Measurements from ENCODE around the gene STEAP3. TPM values are rescaled to one million over a fixed set of nuclear protein-coding genes. Genes with fewer than 3 reads are reported as not detected.

The STEAP3 gene
- total and polyA plus RNA-seq, 2 donors (not counting 1 experiment from before 2014, with no cell fraction given) = 13.7 to 28.4 TPM

DNA sequence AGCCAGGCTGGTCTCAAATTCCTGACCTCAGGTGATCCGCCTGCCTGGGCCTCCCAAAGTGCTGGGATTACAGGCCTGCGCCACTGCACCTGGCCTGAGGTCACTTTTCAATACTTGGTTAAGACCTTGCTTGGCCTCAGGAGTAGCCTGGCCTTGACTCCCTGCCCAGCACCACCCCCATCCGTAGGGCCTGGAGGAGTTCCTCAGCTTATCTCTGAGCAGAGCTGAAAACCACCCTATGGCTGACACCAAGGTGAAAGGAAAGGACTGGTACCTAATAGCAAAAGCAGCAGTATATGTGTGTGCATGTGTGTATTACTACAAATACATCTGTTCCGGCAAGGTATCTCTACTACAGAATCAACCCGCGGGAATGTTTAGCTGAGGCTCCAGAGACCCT lies 56.0 kb downstream of the STEAP3 start:
- Histone ChIP-seq H3K9ac (ENCODE audit: insufficient read depth, low read length) (no peak overlapping the region), H3K36me3 (ENCODE audit: control insufficient read depth, insufficient read depth, low read length) (no peaks in the 10 kb centered on the region), H3K9me3 (ENCODE audit: control insufficient read depth, insufficient read depth, low read depth, low read length) (no peaks in the 10 kb centered on the region), H3K4me1 (ENCODE audit: control insufficient read depth, extremely low read depth, insufficient read depth, low read length) (no peaks in the 10 kb centered on the region), H2AFZ (ENCODE audit: low read length) (no peak overlapping the region), H3K27me3 (ENCODE audit: control insufficient read depth, insufficient read depth, low read length) (no peaks in the 10 kb centered on the region), H4K20me1 (ENCODE audit: control insufficient read depth, extremely low read depth, insufficient read depth, low read length) (no peaks in the 10 kb centered on the region), H3K79me2 (ENCODE audit: control insufficient read depth, insufficient read depth, low read length) (no peaks in the 10 kb centered on the region), H3K27ac (ENCODE audit: insufficient read depth, low read length) (no peak overlapping the region), H3K4me2 (ENCODE audit: extremely low read depth, insufficient read depth, low read length) (no peak overlapping the region), H3K4me3 (replicated peaks in 1 of 4; ENCODE audit: control extremely low read depth in 1 of 4, insufficient read depth in 1 of 4, low read depth in 3 of 4, low read length in 4 of 4) (no peak overlapping the region)
- TF ChIP-seq, protein P1, sequence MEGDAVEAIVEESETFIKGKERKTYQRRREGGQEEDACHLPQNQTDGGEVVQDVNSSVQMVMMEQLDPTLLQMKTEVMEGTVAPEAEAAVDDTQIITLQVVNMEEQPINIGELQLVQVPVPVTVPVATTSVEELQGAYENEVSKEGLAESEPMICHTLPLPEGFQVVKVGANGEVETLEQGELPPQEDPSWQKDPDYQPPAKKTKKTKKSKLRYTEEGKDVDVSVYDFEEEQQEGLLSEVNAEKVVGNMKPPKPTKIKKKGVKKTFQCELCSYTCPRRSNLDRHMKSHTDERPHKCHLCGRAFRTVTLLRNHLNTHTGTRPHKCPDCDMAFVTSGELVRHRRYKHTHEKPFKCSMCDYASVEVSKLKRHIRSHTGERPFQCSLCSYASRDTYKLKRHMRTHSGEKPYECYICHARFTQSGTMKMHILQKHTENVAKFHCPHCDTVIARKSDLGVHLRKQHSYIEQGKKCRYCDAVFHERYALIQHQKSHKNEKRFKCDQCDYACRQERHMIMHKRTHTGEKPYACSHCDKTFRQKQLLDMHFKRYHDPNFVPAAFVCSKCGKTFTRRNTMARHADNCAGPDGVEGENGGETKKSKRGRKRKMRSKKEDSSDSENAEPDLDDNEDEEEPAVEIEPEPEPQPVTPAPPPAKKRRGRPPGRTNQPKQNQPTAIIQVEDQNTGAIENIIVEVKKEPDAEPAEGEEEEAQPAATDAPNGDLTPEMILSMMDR (conservative IDR thresholded peaks at IDR 0.05 in 1 of 2, IDR thresholded peaks at IDR 0.05 in 1 of 2; ENCODE audit: low read depth in 1 of 2, low read length in 2 of 2) = no peak
- DNase-seq (ENCODE audit: low read depth in 2 of 2) = no peak

DNA sequence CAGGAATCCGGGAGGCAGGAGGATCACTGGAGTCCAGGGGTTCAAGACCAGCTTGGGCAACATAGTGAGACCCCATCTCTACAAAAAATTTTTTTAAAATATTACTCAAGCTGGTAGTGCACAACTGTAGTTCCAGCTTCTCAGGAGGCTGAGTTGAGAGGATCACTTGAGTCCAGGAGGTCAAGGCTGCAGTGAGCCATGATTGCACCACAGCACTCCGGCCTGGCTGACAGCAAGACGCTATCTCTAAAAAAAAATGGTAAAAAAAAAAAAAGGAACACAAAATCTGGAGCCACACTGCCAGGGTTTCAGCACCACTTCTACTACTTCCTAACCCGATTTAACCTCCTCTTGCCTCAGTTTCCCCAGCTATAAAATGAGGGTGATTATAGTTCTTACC lies 57.0 kb downstream of the STEAP3 start:
- Histone ChIP-seq H3K4me2 (ENCODE audit: extremely low read depth, insufficient read depth, low read length) (no peak overlapping the region), H3K36me3 (ENCODE audit: control insufficient read depth, insufficient read depth, low read length) (no peaks in the 10 kb centered on the region), H3K79me2 (ENCODE audit: control insufficient read depth, insufficient read depth, low read length) (no peaks in the 10 kb centered on the region), H2AFZ (ENCODE audit: low read length) (no peak overlapping the region), H3K27me3 (ENCODE audit: control insufficient read depth, insufficient read depth, low read length) (no peaks in the 10 kb centered on the region), H4K20me1 (ENCODE audit: control insufficient read depth, extremely low read depth, insufficient read depth, low read length) (no peaks in the 10 kb centered on the region), H3K4me3 (replicated peaks in 1 of 4; ENCODE audit: control extremely low read depth in 1 of 4, insufficient read depth in 1 of 4, low read depth in 3 of 4, low read length in 4 of 4) (no peak overlapping the region), H3K4me1 (ENCODE audit: control insufficient read depth, extremely low read depth, insufficient read depth, low read length) (no peaks in the 10 kb centered on the region), H3K27ac (ENCODE audit: insufficient read depth, low read length) (no peak overlapping the region), H3K9me3 (ENCODE audit: control insufficient read depth, insufficient read depth, low read depth, low read length) (no peaks in the 10 kb centered on the region), H3K9ac (ENCODE audit: insufficient read depth, low read length) (no peak overlapping the region)
- DNase-seq (ENCODE audit: low read depth in 2 of 2) = no peak
- TF ChIP-seq, protein P1 (conservative IDR thresholded peaks at IDR 0.05 in 1 of 2, IDR thresholded peaks at IDR 0.05 in 1 of 2; ENCODE audit: low read depth in 1 of 2, low read length in 2 of 2) = no peak
- no peak for TF ChIP-seq EZH2 (IDR thresholded peaks at IDR 0.05; ENCODE audit: low read length, missing control alignments)

DNA sequence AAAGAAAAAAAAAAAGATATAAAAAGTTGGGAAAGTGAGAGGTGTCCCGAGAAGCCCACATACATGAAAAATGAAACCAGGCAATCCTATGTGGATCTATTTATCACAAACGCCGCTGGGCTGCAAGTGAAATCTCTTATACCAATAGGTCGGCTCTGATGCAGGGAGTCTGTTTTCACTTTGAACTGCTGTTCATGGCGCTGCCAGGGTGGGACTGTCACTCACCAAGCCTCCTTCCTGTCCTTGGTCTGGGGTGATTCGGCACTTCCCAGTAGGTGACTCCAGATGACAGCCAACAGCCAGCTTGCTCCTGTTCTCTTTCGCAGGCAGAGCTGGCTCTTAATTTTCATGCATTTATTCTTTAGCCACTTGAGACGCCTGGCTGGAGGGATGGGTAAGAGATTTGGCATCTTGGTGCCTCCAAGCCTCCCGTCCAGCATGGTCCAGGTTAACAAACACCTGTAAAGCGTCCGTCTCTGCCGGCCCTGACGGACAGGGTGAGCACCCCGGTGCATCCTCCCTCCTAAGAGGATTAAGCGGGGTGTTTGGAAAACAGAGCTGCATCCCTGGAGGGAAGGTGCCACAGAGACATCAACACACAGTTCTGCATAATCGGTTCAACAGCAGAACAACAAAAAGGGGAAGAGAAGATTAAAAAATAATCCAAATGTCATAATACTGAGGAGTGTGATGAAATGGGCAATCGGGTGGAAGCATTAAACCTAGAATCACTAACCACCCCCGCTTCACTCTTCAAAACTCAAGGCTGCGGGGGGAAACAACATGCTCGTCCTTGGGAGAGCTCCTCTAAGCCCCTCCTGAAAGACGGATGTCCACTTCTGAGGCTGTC lies 58.7 kb downstream of the STEAP3 start:
- no peaks in the 10 kb centered on the region for H3K9me3 ChIP-seq (ENCODE audit: control insufficient read depth, insufficient read depth, low read depth, low read length)

More for the DNA sequence above, 58.7 kb downstream of the STEAP3 start:
- Histone ChIP-seq H2AFZ (ENCODE audit: low read length) (no peak overlapping the region), H3K27ac (ENCODE audit: insufficient read depth, low read length) (no peak overlapping the region), H3K79me2 (ENCODE audit: control insufficient read depth, insufficient read depth, low read length) (no peaks in the 10 kb centered on the region), H3K4me1 (ENCODE audit: control insufficient read depth, extremely low read depth, insufficient read depth, low read length) (no peaks in the 10 kb centered on the region), H4K20me1 (ENCODE audit: control insufficient read depth, extremely low read depth, insufficient read depth, low read length) (no peaks in the 10 kb centered on the region), H3K4me2 (ENCODE audit: extremely low read depth, insufficient read depth, low read length) (no peak overlapping the region), H3K9ac (ENCODE audit: insufficient read depth, low read length) (no peak overlapping the region), H3K4me3 (replicated peaks in 1 of 4; ENCODE audit: control extremely low read depth in 1 of 4, insufficient read depth in 1 of 4, low read depth in 3 of 4, low read length in 4 of 4) (no peak overlapping the region), H3K27me3 (ENCODE audit: control insufficient read depth, insufficient read depth, low read length) (no peaks in the 10 kb centered on the region), H3K36me3 (ENCODE audit: control insufficient read depth, insufficient read depth, low read length) (no peaks in the 10 kb centered on the region)
- no peak for DNase-seq (ENCODE audit: low read depth in 2 of 2)
- TF ChIP-seq, protein P1 (conservative IDR thresholded peaks at IDR 0.05 in 1 of 2, IDR thresholded peaks at IDR 0.05 in 1 of 2; ENCODE audit: low read depth in 1 of 2, low read length in 2 of 2) = no peak
- TF ChIP-seq EZH2 (IDR thresholded peaks at IDR 0.05; ENCODE audit: low read length, missing control alignments) = no peak

Data from fibroblast of lung (primary cell).